Activated CD8-positive, alpha-beta T cell treated with anti-CD3 and anti-CD28 coated beads for 36 hours (primary cell): ENCODE data around the gene PHKA2. TPM values are rescaled to one million over a fixed set of nuclear protein-coding genes. Genes with fewer than 3 reads are reported as not detected.

Experiments
- ATAC-seq: fragments of 200-7000 bp; cut with Tn5 transposase; one replicate; pipeline ENCODE4 v1.10.0; 2021; ENCODE audit warnings: mild to moderate bottlenecking, moderate library complexity
- CTCF ChIA-PET: fragments of 350-600 bp; sonication (Branson Sonifier 250); formaldehyde crosslinking; loops from one replicate; lab custom pipeline; 2021; ENCODE audit warnings: antibody characterized with exemption; lab: Charles Lee
- POLR2A ChIA-PET: fragments of 350-600 bp; sonication (Branson Sonifier 250); formaldehyde crosslinking; loops from one replicate; lab custom pipeline; 2021; ENCODE audit warnings: antibody characterized with exemption; lab: Charles Lee
- DNase-seq: peaks from one replicate; pipeline ENCODE4 v3.0.0-alpha.2; 2020
- H3K27ac Mint-ChIP-seq: one replicate; pipeline ENCODE4 v1.8.0; 2021; ENCODE audit warnings: mild to moderate bottlenecking, mixed read lengths
- H3K27me3 Mint-ChIP-seq: one replicate; pipeline ENCODE4 v1.8.0; 2021; ENCODE audit warnings: mixed read lengths
- H3K36me3 Mint-ChIP-seq: one replicate; pipeline ENCODE4 v1.8.0; 2021; ENCODE audit warnings: low read depth, mixed read lengths
- H3K4me1 Mint-ChIP-seq: one replicate; pipeline ENCODE4 v1.8.0; 2021; ENCODE audit warnings: low read depth, mixed read lengths
- H3K4me3 Mint-ChIP-seq: one replicate; pipeline ENCODE4 v1.8.0; 2021; ENCODE audit warnings: mild to moderate bottlenecking, moderate library complexity, mixed read lengths
- H3K9me3 Mint-ChIP-seq: one replicate; pipeline ENCODE4 v1.8.0; 2021; ENCODE audit warnings: mixed read lengths
- intact Hi-C: fragments of 100-400 bp; cut with micrococcal nuclease; formaldehyde crosslinking; loops from one replicate; pipeline ENCODE4 v1.10.0; 2022
- total RNA-seq, 2 experiments: library from RNA; stranded (reverse); gene quantifications; one replicate each; pipeline ENCODE4 v1.2.3, GENCODE V29; 2021
- TF ChIP-seq, protein P1 (sequence below): fragments of 200-600 bp; IDR thresholded peaks from one replicate; pipeline ENCODE4 v1.8.0; 2022; ENCODE audit warnings: antibody characterized with exemption, mild to moderate bottlenecking

The PHKA2 gene
- total RNA-seq, 2 experiments from 2014 or later: 23.3 to 26.1 TPM

DNA sequence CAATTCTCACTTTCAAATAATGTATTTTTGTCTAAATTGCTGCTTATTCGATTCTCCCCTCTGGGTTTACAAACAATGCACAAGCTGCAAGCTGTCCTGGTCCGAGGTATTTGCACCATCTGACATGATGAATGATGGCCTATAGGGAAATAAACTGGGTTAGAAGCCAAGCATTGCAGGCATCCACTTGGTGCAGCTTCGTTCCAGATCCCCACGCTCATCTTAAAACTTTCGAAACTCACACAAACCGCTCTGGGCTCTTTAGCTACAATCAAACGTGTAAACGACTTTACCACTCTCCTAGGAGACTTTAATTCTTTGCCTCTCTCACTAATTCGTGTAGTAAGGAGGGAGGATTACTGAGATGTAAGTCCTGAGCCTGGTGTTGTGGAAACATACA, 19.0 kb downstream of the PHKA2 start:
- no peak overlapping the region for H3K27ac Mint-ChIP-seq
- TF ChIP-seq, protein P1, sequence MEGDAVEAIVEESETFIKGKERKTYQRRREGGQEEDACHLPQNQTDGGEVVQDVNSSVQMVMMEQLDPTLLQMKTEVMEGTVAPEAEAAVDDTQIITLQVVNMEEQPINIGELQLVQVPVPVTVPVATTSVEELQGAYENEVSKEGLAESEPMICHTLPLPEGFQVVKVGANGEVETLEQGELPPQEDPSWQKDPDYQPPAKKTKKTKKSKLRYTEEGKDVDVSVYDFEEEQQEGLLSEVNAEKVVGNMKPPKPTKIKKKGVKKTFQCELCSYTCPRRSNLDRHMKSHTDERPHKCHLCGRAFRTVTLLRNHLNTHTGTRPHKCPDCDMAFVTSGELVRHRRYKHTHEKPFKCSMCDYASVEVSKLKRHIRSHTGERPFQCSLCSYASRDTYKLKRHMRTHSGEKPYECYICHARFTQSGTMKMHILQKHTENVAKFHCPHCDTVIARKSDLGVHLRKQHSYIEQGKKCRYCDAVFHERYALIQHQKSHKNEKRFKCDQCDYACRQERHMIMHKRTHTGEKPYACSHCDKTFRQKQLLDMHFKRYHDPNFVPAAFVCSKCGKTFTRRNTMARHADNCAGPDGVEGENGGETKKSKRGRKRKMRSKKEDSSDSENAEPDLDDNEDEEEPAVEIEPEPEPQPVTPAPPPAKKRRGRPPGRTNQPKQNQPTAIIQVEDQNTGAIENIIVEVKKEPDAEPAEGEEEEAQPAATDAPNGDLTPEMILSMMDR: no peak
- DNase-seq: no peak
- H3K27me3 Mint-ChIP-seq: no peaks in the 10 kb centered on the region
- H3K4me3 Mint-ChIP-seq: no peak overlapping the region
- intact Hi-C loops: no loop called here
- ATAC-seq: no peak
- CTCF ChIA-PET: no interaction called here
- POLR2A ChIA-PET: no interaction called here
- H3K4me1 Mint-ChIP-seq: peaks cover 24% of the 10 kb centered on the region
- H3K36me3 Mint-ChIP-seq: no peaks in the 10 kb centered on the region
- H3K9me3 Mint-ChIP-seq: no peaks in the 10 kb centered on the region

- no peaks in the 10 kb centered on the region for H3K27me3 Mint-ChIP-seq
- POLR2A ChIA-PET: no interaction called here
- ATAC-seq: no peak
- TF ChIP-seq, protein P1: no peak
- DNase-seq: no peak
- H3K4me1 Mint-ChIP-seq: peaks cover 24% of the 10 kb centered on the region
- intact Hi-C loops: no loop called here
- no peak overlapping the region for H3K4me3 Mint-ChIP-seq
- no peak overlapping the region for H3K27ac Mint-ChIP-seq
- H3K9me3 Mint-ChIP-seq: no peaks in the 10 kb centered on the region
- H3K36me3 Mint-ChIP-seq: no peaks in the 10 kb centered on the region
- CTCF ChIA-PET: no interaction called here
Observed at GRCh38 chrX:18964026-18964425, 19.9 kb downstream of the PHKA2 start.

DNA sequence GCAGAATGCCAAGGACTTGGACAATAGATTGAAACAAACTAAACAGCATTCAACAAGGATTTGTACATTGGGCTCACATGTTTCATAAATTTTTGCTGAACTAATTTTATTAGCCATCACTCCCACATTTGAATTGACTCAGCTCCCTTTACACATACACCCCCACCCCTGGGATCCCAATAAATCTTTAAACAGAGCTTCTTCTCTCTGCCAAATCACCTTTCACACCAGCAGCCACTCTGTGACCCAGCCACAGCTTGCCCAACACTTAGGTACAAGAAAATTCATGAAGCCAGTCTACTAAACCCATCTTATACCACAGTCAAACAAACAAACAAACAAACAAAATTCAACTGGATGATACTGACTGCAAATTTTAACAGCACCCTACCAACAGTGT, 21.6 kb downstream of the PHKA2 start:
- ChIA-PET POLR2A (no interaction called here), CTCF (interaction anchor here (0.8 kb wide), 1 partner anchor 10 kb away, joined by 3 read pairs; no protein-coding TSS in a partner anchor)
- intact Hi-C loops: no loop called here
- Mint-ChIP-seq H3K4me1 (peaks cover 24% of the 10 kb centered on the region), H3K27ac (no peak overlapping the region), H3K36me3 (no peaks in the 10 kb centered on the region), H3K4me3 (no peak overlapping the region), H3K27me3 (no peaks in the 10 kb centered on the region), H3K9me3 (no peaks in the 10 kb centered on the region)
- ATAC-seq (no peak), DNase-seq (no peak)
- TF ChIP-seq, protein P1: no peak

- Mint-ChIP-seq H3K36me3 (no peaks in the 10 kb centered on the region), H3K4me3 (no peak overlapping the region), H3K9me3 (no peaks in the 10 kb centered on the region), H3K27me3 (no peaks in the 10 kb centered on the region), H3K27ac (no peak overlapping the region), H3K4me1 (peaks cover 24% of the 10 kb centered on the region)
- intact Hi-C loops: no loop called here
- ATAC-seq (no peak), DNase-seq (no peak)
- POLR2A ChIA-PET: no interaction called here
- TF ChIP-seq, protein P1: no peak
- CTCF ChIA-PET: interaction anchor here (0.8 kb wide), 1 partner anchor 10 kb away, joined by 3 read pairs; no protein-coding TSS in a partner anchor
Observed at GRCh38 chrX:18961686-18962085, 22.2 kb downstream of the PHKA2 start.

- Mint-ChIP-seq H3K9me3 (no peaks in the 10 kb centered on the region), H3K27ac (no peak overlapping the region), H3K4me3 (no peak overlapping the region), H3K36me3 (peaks cover 5% of the 10 kb centered on the region), H3K4me1 (peaks cover 20% of the 10 kb centered on the region), H3K27me3 (no peaks in the 10 kb centered on the region)
- no peak for DNase-seq
- TF ChIP-seq, protein P1: no peak
- no peak for ATAC-seq
- intact Hi-C loops: no loop called here
- ChIA-PET POLR2A (no interaction called here), CTCF (no interaction called here)
Observed at GRCh38 chrX:18956303-18957032, 27.4 kb downstream of the PHKA2 start.
